Stimulated activated CD4-positive, alpha-beta T cell treated with anti-CD3 and anti-CD28 coated beads, TNF-alpha, amount 100 ng/mL, for 24 hours (primary cell): Measurements from ENCODE around the gene LRP1B.

Source experiments
- DNase-seq, 3 experiments: peaks; one replicate each; pipeline ENCODE4 v3.0.0-alpha.2; 2020; ENCODE audit warnings: low read depth in 3 of 3

The LRP1B gene

GRCh38 chr2:141137122-141137693 is 993.6 kb downstream of the LRP1B start:
- no peak for DNase-seq

- DNase-seq = no peak
Measured at GRCh38 chr2:141133883-141134282, 996.9 kb downstream of the LRP1B start.

GRCh38 chr2:141125432-141125831 is 1005.4 kb downstream of the LRP1B start:
- DNase-seq = no peak

GRCh38 chr2:141118836-141119235 is 1012.0 kb downstream of the LRP1B start:
- no peak for DNase-seq

GRCh38 chr2:141113301-141113700 is 1017.5 kb downstream of the LRP1B start:
- no peak for DNase-seq

GRCh38 chr2:141109633-141110032 is 1021.2 kb downstream of the LRP1B start:
- DNase-seq = no peak

- no peak for DNase-seq
Measured at GRCh38 chr2:141105763-141106162, 1025.1 kb downstream of the LRP1B start.

GRCh38 chr2:141103216-141103615 is 1027.6 kb downstream of the LRP1B start:
- no peak for DNase-seq

GRCh38 chr2:141079231-141079630 is 1051.6 kb downstream of the LRP1B start:
- no peak for DNase-seq

- DNase-seq = no peak
Measured at GRCh38 chr2:141075753-141076152, 1055.1 kb downstream of the LRP1B start.

GRCh38 chr2:141068053-141068682 is 1062.6 kb downstream of the LRP1B start:
- no peak for DNase-seq

GRCh38 chr2:141065042-141065441 is 1065.8 kb downstream of the LRP1B start:
- DNase-seq = no peak

- DNase-seq = no peak
Measured at GRCh38 chr2:141063406-141063805, 1067.4 kb downstream of the LRP1B start.

GRCh38 chr2:141062443-141062842 is 1068.4 kb downstream of the LRP1B start:
- DNase-seq = no peak

- DNase-seq = no peak
Measured at GRCh38 chr2:141062031-141062430, 1068.8 kb downstream of the LRP1B start.

- no peak for DNase-seq
Measured at GRCh38 chr2:141058556-141058955, 1072.3 kb downstream of the LRP1B start.

GRCh38 chr2:141055531-141055930 is 1075.3 kb downstream of the LRP1B start:
- no peak for DNase-seq

GRCh38 chr2:141048951-141049350 is 1081.9 kb downstream of the LRP1B start:
- no peak for DNase-seq

- DNase-seq = no peak
Measured at GRCh38 chr2:141041281-141041680, 1089.5 kb downstream of the LRP1B start.

- no peak for DNase-seq
Measured at GRCh38 chr2:141038341-141038740, 1092.5 kb downstream of the LRP1B start.

- DNase-seq = no peak
Measured at GRCh38 chr2:141037361-141037760, 1093.5 kb downstream of the LRP1B start.

GRCh38 chr2:141035846-141036420 is 1094.9 kb downstream of the LRP1B start:
- no peak for DNase-seq

GRCh38 chr2:141029428-141030078 is 1101.3 kb downstream of the LRP1B start:
- no peak for DNase-seq
